AML-193 (cell line): Measurements from ENCODE around the gene TUBGCP5.
"Not testable (repeated sequence)": the region's sequence is repeated elsewhere in the genome, so short reads cannot be mapped to it uniquely, and the experiment has no call there.

Experiments
- DNase-seq, 2 experiments: peaks; one replicate each; lab custom pipeline; 2025; lab: John Stamatoyannopoulos, UW

TUBGCP5 gene

GRCh38 chr15:23039143-23039916, at the start of gene TUBGCP5:
TSS of gene TUBGCP5 (minus strand) at chr15:23039569. CDS start at chr15:23039543, 26 bp downstream.
- DNase-seq: peak; percentile 88 to 91

DNA sequence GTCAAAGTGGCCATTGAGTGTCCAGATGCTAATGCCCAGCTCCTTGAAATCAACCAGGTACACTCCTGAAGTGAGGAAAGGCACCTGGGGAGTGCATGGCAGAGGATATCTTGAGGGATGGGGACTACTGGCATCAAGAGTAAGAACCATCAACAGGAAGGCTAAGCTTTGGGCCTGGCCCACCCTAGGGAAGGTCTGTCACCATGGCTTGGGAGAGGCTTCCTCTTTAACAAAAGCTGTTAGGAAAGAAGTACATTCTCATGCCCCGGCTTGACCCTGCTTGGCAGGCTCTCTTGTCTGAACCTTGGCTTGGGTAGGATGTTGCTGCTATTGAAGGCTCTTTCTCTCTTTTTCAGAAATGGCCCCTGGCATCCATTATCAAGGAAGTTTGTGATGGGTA, 43.7 kb upstream of the TUBGCP5 start:
- no peak for DNase-seq

GRCh38 chr15:23081996-23082737, 42.8 kb upstream of the TUBGCP5 start:
- DNase-seq: not testable (repeated sequence)

DNA sequence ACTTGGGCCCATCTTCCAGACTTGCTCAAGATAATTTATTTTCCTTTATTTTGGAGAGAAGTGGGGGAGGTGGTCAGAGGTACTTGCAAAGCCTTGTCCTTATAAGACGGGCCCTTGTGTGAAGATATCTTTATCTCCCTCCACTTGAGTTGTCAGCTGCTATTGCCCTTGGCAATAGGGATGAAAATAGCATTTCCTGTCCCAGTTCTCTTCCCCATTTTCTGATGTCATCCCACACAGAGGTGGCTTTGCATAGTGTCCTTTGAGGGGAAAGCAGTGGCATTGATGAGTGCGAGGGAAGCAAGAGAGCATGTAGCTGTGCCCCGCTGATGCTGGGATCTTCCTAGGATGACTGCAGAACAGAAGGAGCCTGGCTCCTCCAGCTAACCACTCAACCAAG, 41.9 kb upstream of the TUBGCP5 start:
- DNase-seq: no peak

DNA sequence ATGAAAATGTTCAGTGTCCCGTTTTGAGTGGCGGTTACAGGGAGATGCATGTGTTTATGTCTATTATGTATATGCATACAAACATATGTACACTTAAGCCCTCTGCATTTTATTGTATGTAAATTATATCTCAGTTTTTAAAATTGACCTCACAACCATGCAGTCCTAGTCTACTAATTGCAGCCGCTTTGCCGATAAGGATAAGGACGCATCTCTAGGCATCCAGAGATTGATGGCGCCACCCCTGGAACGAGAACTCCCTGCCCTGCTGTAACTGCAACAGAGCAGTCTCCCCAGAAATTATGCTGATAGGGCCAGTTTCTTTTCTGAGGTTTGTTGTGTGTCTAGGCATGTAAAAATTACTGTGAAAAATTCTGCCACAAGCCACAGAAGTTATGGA, 40.4 kb upstream of the TUBGCP5 start:
- no peak for DNase-seq

DNA sequence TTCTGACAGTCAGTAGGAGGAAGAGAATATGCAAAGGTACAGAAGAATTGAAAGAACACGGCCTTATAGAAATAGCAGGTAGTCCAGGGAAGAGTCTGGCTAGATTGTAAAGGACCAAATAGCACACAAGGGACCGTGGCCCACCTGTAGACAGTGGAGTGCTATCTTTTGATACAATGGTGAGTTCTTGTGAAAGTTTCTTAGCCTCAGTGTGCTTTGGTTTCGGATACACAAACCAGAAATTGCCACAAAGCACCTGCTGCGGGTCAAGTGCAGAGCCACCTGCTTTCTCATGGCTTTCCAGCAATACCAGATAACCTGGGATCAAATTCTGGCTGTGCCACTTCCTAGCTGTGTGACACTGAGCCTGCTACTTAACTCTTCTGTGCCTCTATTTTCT, 36.6 kb upstream of the TUBGCP5 start:
- no peak for DNase-seq

DNA sequence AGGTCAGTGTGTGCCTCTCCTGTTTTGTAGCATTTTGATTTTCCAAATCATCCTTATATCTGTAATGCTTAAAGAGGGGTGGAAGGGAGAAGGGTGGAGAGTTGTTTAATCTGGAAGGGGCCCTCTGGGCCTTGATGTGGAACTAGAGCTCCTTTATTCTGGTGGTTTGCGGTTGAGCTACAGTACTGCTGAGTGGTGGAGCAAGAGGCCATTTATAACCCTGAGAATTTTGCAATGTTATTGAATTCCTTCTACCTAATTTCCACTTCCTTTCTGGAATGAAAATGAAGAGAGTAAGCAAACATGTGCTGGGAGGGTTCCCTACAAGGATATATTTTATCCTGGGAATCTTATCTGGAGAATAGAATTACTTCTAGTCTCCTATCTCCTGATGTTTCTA, 35.3 kb upstream of the TUBGCP5 start:
- no peak for DNase-seq

- DNase-seq: no peak
Observed at GRCh38 chr15:23073890-23074646, 34.7 kb upstream of the TUBGCP5 start.

DNA sequence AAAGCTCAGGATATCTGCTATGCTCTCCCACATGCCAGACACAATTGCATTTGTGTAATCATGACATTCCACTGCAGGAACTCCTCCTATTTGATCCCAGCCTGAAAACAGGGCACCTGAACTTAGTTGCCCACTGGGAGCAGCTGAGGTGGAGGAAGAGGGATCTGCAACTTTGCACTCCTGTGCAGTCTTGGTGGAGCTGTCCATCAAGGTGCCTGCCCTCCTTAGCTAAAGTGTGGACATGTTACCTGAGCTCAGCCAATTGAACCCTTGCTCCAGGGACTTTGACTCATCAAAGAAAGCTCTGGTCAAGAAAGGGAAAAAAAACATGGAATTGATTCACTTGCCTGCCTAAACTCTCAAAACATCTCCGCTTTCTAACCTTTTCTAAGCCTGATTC, 33.3 kb upstream of the TUBGCP5 start:
- DNase-seq: no peak

DNA sequence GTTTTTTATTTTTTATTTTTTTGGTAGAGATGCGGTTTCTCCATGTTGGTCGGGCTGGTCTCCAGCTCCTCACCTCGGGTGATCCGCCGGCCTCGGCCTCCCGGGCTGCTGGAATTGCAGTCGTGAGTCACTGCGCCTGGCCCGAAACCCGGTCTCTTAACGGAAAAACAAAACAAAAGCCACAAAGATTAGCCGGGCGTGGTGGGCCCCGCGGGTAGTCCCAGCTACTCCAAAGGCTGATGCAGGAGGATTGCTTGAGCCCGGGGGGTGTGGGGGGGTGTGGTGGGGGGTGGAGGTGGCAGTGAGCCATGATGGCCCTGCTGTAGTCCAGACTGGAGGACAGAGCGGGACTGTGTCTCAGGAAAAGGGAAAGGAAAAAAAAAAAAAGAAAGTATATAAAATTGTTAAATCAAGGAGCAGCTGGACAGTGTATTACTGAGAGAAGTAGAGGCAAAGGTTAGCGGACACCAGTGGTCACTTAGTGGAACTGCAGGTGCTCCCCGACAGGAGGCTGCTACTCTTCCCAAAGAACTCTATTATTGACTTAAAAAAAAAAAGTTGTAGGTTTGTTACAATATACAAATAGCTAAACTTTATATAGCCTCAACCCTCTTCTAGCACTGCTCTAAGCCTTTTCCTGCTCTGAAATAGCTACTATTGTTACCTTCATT, 30.3 kb upstream of the TUBGCP5 start:
- no peak for DNase-seq

DNA sequence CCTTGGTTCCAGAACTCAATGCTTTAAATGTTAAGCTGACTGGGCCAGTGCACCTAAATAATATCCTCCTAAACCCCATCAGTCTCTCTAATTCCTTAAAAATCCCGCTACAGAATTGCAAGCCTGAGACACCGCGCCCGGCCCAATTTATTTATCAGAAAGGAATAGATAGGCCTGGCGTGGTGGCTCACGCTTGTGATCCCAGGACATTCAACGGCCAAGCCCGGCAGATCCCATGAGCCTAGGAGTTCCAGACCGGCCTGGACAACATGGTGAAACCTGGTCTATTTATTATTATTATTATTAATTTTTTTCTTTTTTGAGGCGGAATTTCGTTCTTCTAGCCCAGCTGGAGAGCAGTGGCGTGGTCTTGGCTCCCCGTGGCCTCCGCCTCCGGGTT, 28.0 kb upstream of the TUBGCP5 start:
- no peak for DNase-seq

DNA sequence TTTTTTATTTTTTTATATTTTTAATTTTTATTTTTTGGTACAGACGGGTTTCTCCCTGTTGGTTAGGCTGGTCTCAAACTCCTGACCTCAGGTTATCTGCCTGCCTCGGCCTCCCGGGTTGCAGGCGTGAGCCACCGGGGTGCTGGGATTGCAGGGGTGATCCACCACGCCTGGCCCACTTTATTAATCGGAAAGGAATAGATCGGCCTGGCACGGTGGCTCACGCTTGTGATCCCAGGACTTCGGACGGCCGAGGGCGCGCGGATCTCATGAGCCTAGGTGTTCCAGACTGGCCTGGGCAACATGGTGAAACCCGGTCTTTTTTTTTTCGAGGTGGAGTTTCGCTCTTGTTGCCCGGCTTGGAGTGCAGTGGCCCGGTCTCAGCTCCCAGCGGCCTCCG, 26.5 kb upstream of the TUBGCP5 start:
- no peak for DNase-seq

- no peak for DNase-seq
Observed at GRCh38 chr15:23064156-23064555, 24.8 kb upstream of the TUBGCP5 start.

DNA sequence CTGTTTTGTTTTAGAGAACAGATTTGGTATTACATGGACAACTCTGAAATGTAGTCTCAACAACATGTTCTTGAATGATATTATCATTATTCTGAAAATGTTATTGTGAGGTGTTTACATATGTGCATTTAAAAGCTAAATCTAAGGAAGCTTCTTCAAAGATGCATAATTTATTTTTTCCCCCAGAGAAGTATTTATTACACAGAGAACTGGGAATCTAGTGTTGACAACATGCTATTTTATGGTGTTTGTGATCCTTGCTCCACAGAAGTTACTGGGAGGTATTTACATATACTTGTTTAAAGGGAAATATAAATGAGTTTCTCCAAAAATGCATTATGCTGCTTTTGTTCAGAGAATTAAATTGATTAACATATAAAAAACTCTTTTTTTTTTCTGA, 18.3 kb upstream of the TUBGCP5 start:
- DNase-seq: no peak

DNA sequence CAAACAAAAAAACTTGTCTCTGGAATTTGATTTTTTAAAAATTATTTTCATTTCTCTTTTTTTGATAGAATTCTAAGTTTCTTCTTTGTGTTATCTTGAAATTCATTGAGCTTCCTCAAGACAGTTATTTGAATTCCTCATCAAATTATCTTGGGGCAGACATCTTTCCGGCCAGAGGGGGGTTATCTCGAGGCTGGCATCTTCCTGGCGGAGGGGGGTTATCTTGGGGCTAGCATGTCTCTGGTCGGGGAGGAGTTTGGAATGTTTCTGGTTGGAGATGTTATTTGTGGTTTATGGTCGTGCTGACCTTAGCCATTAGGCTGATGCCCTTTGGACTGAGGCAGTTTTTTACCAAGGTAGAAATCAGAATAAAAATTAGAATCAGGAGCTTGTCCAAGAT, 15.9 kb upstream of the TUBGCP5 start:
- DNase-seq: no peak

DNA sequence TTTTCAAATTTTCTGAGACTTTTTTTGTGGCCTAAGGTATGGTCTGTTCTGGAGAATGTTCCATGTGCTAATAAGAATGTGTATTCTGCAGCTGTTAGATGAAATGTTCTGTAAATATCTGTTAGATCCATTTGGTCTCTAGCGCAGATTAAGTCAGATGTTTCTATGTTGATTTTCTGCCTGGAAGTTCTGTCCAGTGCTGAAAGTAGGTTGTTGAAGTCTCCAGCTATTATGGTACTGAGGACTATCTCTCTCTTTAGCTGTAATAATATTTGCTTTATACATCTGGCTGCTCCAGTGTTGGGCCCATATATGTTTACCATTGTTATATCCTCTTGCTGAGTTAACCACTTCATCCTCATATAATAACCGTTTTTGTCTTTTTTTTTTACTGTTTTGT, 13.2 kb upstream of the TUBGCP5 start:
- DNase-seq: no peak

DNA sequence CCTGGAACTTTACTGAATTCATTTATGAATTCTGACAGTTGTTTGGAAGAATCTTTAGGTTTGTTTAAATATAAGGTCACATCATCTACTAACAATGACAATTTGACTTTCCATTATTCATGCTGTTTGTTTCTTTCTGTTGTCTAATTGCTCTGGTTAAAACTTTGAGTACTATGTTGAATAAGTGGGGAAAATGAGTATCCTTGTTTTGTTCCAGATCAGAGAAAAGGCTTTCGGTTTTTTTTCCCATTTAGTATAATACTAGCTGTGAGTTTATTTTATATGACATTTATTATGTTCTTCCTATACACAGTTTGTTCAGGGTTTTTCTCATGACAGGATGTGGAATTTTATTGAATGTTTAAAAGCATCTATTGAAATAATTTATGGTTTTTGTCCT, 11.3 kb upstream of the TUBGCP5 start:
- no peak for DNase-seq

GRCh38 chr15:23049984-23050628, 10.7 kb upstream of the TUBGCP5 start:
- DNase-seq: no peak

GRCh38 chr15:23048572-23049282, 9.4 kb upstream of the TUBGCP5 start:
- DNase-seq: not testable (repeated sequence)

- DNase-seq: not testable (repeated sequence)
Observed at GRCh38 chr15:23043987-23044386, 4.6 kb upstream of the TUBGCP5 start.

DNA sequence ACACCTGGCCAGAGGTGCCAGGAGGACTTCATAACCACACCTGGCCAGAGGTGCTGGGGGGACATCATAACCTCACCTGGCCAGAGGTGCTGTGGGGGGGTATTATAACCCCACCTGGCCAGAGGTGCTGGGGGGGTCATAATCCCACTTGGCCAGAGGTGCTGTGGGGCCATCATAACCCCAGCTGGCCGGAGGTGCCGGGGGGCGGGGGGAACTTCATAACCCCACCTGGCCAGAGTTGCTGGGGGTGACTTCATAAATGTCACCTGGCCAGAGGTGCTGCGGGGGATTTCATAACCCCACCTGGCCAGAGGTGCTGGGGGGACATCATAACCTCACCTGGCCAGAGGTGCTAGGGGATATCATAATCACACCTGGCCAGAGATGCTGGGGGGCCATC, 4.2 kb upstream of the TUBGCP5 start:
- not testable (repeated sequence) for DNase-seq
